MM.1S (cell line): ENCODE measurements around the gene FIS1.
"Not testable (repeated sequence)": the region's sequence is repeated elsewhere in the genome, so short reads cannot be mapped to it uniquely, and the experiment has no call there.

ENCODE experiments used
- CTCF ChIP-seq: fragments of 300-600 bp; sonication (generic); IDR thresholded peaks from 2 replicates; pipeline ENCODE4 v1.5.1; 2016; ENCODE audit warnings: antibody characterized with exemption, low read length, mixed read lengths
- EZH2 ChIP-seq: fragments of 300-600 bp; sonication (generic); optimal IDR thresholded peaks from 2 replicates; pipeline ENCODE3; 2017; ENCODE audit warnings: low read depth, mild to moderate bottlenecking, antibody characterized with exemption, low read length, mixed read lengths
- EZH2phosphoT487 ChIP-seq: fragments of 300-600 bp; sonication (generic); IDR thresholded peaks from 2 replicates; pipeline ENCODE4 v1.6.1; 2018; ENCODE audit warnings: antibody characterized with exemption, low read length

- not testable (repeated sequence) for TF ChIP-seq CTCF, EZH2phosphoT487, EZH2
Measured at GRCh38 chr7:101293069-101294021, 48.5 kb upstream of the FIS1 start.
